ENCODE results near the gene FYTTD1. TPM values are rescaled to one million over a fixed set of nuclear protein-coding genes. Genes with fewer than 3 reads are reported as not detected.
A peak's percentile ranks its signal among the peaks of the same experiment; 100 is the strongest.

The FYTTD1 gene
- total RNA-seq, 3 donors from 2014 or later, result 56.5 to 61.6 (median 56.7) TPM

GRCh38 chr3:197737749-197738462 lies 11.8 kb upstream of the FYTTD1 start:
- Histone ChIP-seq H3K4me3 (peak overlapping the region in 2 of 3 donors; percentile 86 to 92), H3K4me1 (peaks cover 0 to 8% of the 10 kb centered on the region in 2 donors), H3K36me3 (no peaks in the 10 kb centered on the region), H3K27ac (peak overlapping the region; percentile 81 to 86), H3K27me3 (no peaks in the 10 kb centered on the region), H3K9me3 (no peaks in the 10 kb centered on the region)
- DNase-seq (ENCODE audit: low spot score in 2 of 2), result no peak
- no peak for TF ChIP-seq POLR2AphosphoS5 (IDR thresholded peaks at IDR 0.05)
- no peak for TF ChIP-seq CTCF (IDR thresholded peaks at IDR 0.05)
- TF ChIP-seq POLR2A (IDR thresholded peaks at IDR 0.05), result no peak
- intact Hi-C loops (cut with DNase I; ENCODE audit: low total_unique reads), result no loop called here

GRCh38 chr3:197742787-197743186 lies 6.9 kb upstream of the FYTTD1 start:
- Histone ChIP-seq H3K4me3 (no peak overlapping the region), H3K4me1 (peaks cover 0 to 4% of the 10 kb centered on the region in 2 donors), H3K27ac (no peak overlapping the region), H3K27me3 (no peaks in the 10 kb centered on the region), H3K9me3 (no peaks in the 10 kb centered on the region), H3K36me3 (no peaks in the 10 kb centered on the region)
- DNase-seq (ENCODE audit: low spot score in 2 of 2), result no peak
- TF ChIP-seq CTCF (IDR thresholded peaks at IDR 0.05), result no peak
- no peak for TF ChIP-seq POLR2A (IDR thresholded peaks at IDR 0.05)
- no peak for TF ChIP-seq POLR2AphosphoS5 (IDR thresholded peaks at IDR 0.05)
- intact Hi-C loops (cut with DNase I; ENCODE audit: low total_unique reads), result no loop called here

- intact Hi-C loops (cut with DNase I; ENCODE audit: low total_unique reads), result no loop called here
- H3K9me3 ChIP-seq, result no peaks in the 10 kb centered on the region
- H3K4me1 ChIP-seq, result no peaks in the 10 kb centered on the region
- H3K27ac ChIP-seq, result no peak overlapping the region
- H3K36me3 ChIP-seq, result no peaks in the 10 kb centered on the region
- H3K27me3 ChIP-seq, result no peaks in the 10 kb centered on the region
- no peak overlapping the region for H3K4me3 ChIP-seq
- TF ChIP-seq POLR2AphosphoS5 (IDR thresholded peaks at IDR 0.05) (no peak), CTCF (IDR thresholded peaks at IDR 0.05) (no peak), POLR2A (IDR thresholded peaks at IDR 0.05) (no peak)
- no peak for DNase-seq (ENCODE audit: low spot score in 2 of 2)
Observed at GRCh38 chr3:197746209-197746608, 3.5 kb upstream of the FYTTD1 start.

- TF ChIP-seq POLR2A (IDR thresholded peaks at IDR 0.05) (no peak), POLR2AphosphoS5 (IDR thresholded peaks at IDR 0.05) (no peak), CTCF (IDR thresholded peaks at IDR 0.05) (no peak)
- H3K4me1 ChIP-seq, result no peaks in the 10 kb centered on the region
- H3K4me3 ChIP-seq, result no peak overlapping the region
- intact Hi-C loops (cut with DNase I; ENCODE audit: low total_unique reads), result no loop called here
- no peak for DNase-seq (ENCODE audit: low spot score in 2 of 2)
- H3K9me3 ChIP-seq, result no peaks in the 10 kb centered on the region
- H3K36me3 ChIP-seq, result no peaks in the 10 kb centered on the region
- no peaks in the 10 kb centered on the region for H3K27me3 ChIP-seq
- H3K27ac ChIP-seq, result no peak overlapping the region
Observed at GRCh38 chr3:197746801-197747237, 2.9 kb upstream of the FYTTD1 start.

GRCh38 chr3:197748597-197749314 lies 927 bp upstream of the FYTTD1 start:
- Histone ChIP-seq H3K4me3 (peak overlapping the region; percentile 93 to 96 (median 95)), H3K27me3 (no peaks in the 10 kb centered on the region), H3K27ac (peak overlapping the region; percentile 96 to 97), H3K4me1 (peaks cover 0 to 7% of the 10 kb centered on the region in 2 donors), H3K9me3 (no peaks in the 10 kb centered on the region), H3K36me3 (no peaks in the 10 kb centered on the region)
- DNase-seq (ENCODE audit: low spot score in 2 of 2), result no peak
- TF ChIP-seq POLR2AphosphoS5 (IDR thresholded peaks at IDR 0.05), result no peak
- TF ChIP-seq POLR2A (IDR thresholded peaks at IDR 0.05), result no peak
- TF ChIP-seq CTCF (IDR thresholded peaks at IDR 0.05), result no peak
- intact Hi-C loops (cut with DNase I; ENCODE audit: low total_unique reads), result no loop called here
